ENCODE results near the gene LRRC74B. TPM values are rescaled to one million over a fixed set of nuclear protein-coding genes. Genes with fewer than 3 reads are reported as not detected.
"Not testable (repeated sequence)": the region's sequence is repeated elsewhere in the genome, so short reads cannot be mapped to it uniquely, and the experiment has no call there.

The LRRC74B gene
- total RNA-seq, 1 donor: not detected

DNA sequence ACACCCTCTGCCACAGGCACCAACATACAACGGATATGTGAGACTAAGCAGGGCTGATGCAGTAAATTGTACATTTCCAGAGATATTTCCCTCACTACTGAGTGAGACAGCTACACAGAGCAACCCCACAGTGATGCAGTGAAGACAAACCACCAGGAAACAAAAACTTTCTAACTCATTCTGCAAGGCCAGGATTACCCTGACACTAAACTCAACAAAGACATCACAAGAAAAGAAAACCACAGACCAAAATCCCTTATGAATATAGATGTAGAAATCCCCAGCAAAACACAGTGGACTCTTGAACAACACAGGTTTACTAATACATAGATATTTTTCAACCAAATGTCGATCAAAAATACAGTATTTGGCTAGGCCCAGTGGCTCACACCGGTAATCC, 11.9 kb upstream of the LRRC74B start:
- H3K79me2 ChIP-seq (ENCODE audit: insufficient read depth, low read length): no peaks in the 10 kb centered on the region
- no peaks in the 10 kb centered on the region for H4K20me1 ChIP-seq (ENCODE audit: insufficient read depth, low read length)
- H3K4me2 ChIP-seq (ENCODE audit: insufficient read depth, low read length): no peak overlapping the region
- no peaks in the 10 kb centered on the region for H3K36me3 ChIP-seq (ENCODE audit: insufficient read depth, low read length)
- peaks cover 17% of the 10 kb centered on the region for H3K4me1 ChIP-seq (ENCODE audit: insufficient read depth, low read length)
- no peak overlapping the region for H2AFZ ChIP-seq (ENCODE audit: low read length)
- H3K9me3 ChIP-seq (ENCODE audit: low read depth, low read length): no peaks in the 10 kb centered on the region
- no peak overlapping the region for H3K4me3 ChIP-seq (ENCODE audit: insufficient read depth, low read length)
- peak; percentile 43 for DNase-seq (ENCODE audit: insufficient read length, low spot score, missing footprints)
- H3K27ac ChIP-seq (ENCODE audit: low read depth, low read length): no peak overlapping the region
- TF ChIP-seq, protein P1, sequence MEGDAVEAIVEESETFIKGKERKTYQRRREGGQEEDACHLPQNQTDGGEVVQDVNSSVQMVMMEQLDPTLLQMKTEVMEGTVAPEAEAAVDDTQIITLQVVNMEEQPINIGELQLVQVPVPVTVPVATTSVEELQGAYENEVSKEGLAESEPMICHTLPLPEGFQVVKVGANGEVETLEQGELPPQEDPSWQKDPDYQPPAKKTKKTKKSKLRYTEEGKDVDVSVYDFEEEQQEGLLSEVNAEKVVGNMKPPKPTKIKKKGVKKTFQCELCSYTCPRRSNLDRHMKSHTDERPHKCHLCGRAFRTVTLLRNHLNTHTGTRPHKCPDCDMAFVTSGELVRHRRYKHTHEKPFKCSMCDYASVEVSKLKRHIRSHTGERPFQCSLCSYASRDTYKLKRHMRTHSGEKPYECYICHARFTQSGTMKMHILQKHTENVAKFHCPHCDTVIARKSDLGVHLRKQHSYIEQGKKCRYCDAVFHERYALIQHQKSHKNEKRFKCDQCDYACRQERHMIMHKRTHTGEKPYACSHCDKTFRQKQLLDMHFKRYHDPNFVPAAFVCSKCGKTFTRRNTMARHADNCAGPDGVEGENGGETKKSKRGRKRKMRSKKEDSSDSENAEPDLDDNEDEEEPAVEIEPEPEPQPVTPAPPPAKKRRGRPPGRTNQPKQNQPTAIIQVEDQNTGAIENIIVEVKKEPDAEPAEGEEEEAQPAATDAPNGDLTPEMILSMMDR (IDR thresholded peaks at IDR 0.05; ENCODE audit: extremely low read depth, low read depth, low read length): no peak
- peaks cover 32% of the 10 kb centered on the region for H3K27me3 ChIP-seq (ENCODE audit: insufficient read depth, low read length)

DNA sequence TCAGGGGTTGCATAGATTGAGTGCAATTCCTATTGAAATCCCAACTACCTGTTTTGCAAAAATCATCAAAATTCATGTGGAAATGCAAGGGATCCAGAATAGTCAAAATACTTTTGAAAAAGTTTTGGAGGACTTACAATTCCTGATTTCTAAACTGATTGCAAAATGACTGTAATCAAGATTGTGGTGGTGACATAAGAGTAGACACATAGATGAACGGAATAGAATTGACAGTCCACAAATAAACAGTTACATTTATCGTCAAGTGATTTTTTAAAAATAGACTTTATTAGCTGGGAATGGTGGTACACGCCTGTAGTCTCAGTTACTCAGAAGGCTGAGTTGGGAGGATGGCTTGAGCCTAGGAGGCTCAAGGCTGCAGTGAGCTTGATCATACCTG, 10.8 kb upstream of the LRRC74B start:
- Histone ChIP-seq H3K4me3 (ENCODE audit: insufficient read depth, low read length) (no peak overlapping the region), H3K9me3 (ENCODE audit: low read depth, low read length) (no peaks in the 10 kb centered on the region), H4K20me1 (ENCODE audit: insufficient read depth, low read length) (no peaks in the 10 kb centered on the region), H3K27ac (ENCODE audit: low read depth, low read length) (no peak overlapping the region), H3K4me1 (ENCODE audit: insufficient read depth, low read length) (peaks cover 18% of the 10 kb centered on the region), H3K79me2 (ENCODE audit: insufficient read depth, low read length) (no peaks in the 10 kb centered on the region), H3K36me3 (ENCODE audit: insufficient read depth, low read length) (no peaks in the 10 kb centered on the region), H3K4me2 (ENCODE audit: insufficient read depth, low read length) (no peak overlapping the region), H2AFZ (ENCODE audit: low read length) (no peak overlapping the region), H3K27me3 (ENCODE audit: insufficient read depth, low read length) (peaks cover 25% of the 10 kb centered on the region)
- TF ChIP-seq, protein P1 (IDR thresholded peaks at IDR 0.05; ENCODE audit: extremely low read depth, low read depth, low read length): no peak
- no peak for DNase-seq (ENCODE audit: insufficient read length, low spot score, missing footprints)

GRCh38 chr22:21038405-21038804, 7.3 kb upstream of the LRRC74B start:
- H3K79me2 ChIP-seq (ENCODE audit: insufficient read depth, low read length): no peaks in the 10 kb centered on the region
- no peak for DNase-seq (ENCODE audit: insufficient read length, low spot score, missing footprints)
- H4K20me1 ChIP-seq (ENCODE audit: insufficient read depth, low read length): no peaks in the 10 kb centered on the region
- no peaks in the 10 kb centered on the region for H3K27me3 ChIP-seq (ENCODE audit: insufficient read depth, low read length)
- no peaks in the 10 kb centered on the region for H3K9me3 ChIP-seq (ENCODE audit: low read depth, low read length)
- H3K4me1 ChIP-seq (ENCODE audit: insufficient read depth, low read length): peaks cover 36% of the 10 kb centered on the region
- TF ChIP-seq, protein P1 (IDR thresholded peaks at IDR 0.05; ENCODE audit: extremely low read depth, low read depth, low read length): no peak
- no peaks in the 10 kb centered on the region for H3K36me3 ChIP-seq (ENCODE audit: insufficient read depth, low read length)
- H3K4me3 ChIP-seq (ENCODE audit: insufficient read depth, low read length): no peak overlapping the region
- H3K27ac ChIP-seq (ENCODE audit: low read depth, low read length): peak overlapping the region; percentile 78
- peak overlapping the region; percentile 7 for H3K4me2 ChIP-seq (ENCODE audit: insufficient read depth, low read length)
- H2AFZ ChIP-seq (ENCODE audit: low read length): no peak overlapping the region

DNA sequence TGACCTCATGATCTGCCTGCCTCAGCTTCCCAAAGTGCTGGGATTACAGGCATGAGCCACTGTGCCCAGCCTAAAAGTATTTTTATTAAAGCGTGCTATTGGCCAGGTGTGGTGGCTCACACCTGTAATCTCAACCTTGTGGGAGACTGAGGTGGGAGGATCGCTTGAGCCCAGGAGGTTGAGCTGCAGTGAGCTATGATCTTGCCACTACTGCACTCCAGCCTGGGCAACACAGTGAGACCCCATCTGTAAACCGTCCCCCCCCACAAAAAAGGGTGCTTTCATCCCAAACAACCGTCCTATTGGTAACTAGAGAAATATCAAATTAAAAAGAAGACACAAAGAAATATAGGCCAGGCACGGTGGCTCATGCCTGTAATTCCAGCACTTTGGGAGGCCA, 6.6 kb upstream of the LRRC74B start:
- not testable (repeated sequence) for H3K27me3 ChIP-seq (ENCODE audit: insufficient read depth, low read length); H3K4me2 ChIP-seq (ENCODE audit: insufficient read depth, low read length); H3K36me3 ChIP-seq (ENCODE audit: insufficient read depth, low read length); H3K79me2 ChIP-seq (ENCODE audit: insufficient read depth, low read length); DNase-seq (ENCODE audit: insufficient read length, low spot score, missing footprints); H3K27ac ChIP-seq (ENCODE audit: low read depth, low read length); H4K20me1 ChIP-seq (ENCODE audit: insufficient read depth, low read length); H2AFZ ChIP-seq (ENCODE audit: low read length); H3K4me3 ChIP-seq (ENCODE audit: insufficient read depth, low read length); H3K9me3 ChIP-seq (ENCODE audit: low read depth, low read length)
- peaks cover 44% of the 10 kb centered on the region for H3K4me1 ChIP-seq (ENCODE audit: insufficient read depth, low read length)

All from osteoblast (primary cell).